Keratinocyte (primary cell): ENCODE data around the gene TBCD. TPM values are rescaled to one million over a fixed set of nuclear protein-coding genes. Genes with fewer than 3 reads are reported as not detected.

Experiments
- DNase-seq: peaks from one replicate; pipeline ENCODE4 v3.0.0-alpha.2; 2011; ENCODE audit warnings: low read depth, missing footprints, low spot score
- FAIRE-seq: peaks from 2 replicates; lab custom pipeline; 2011; peaks lifted over from hg19 to GRCh38; lab: Jason Lieb, UNC
- H2AFZ ChIP-seq: 2 replicates; pipeline ENCODE4 v1.6.0; 2012; ENCODE audit warnings: low read length, control low read depth, inconsistent platforms; ENCODE audit not compliant: control insufficient read depth
- H3K27ac ChIP-seq: 2 replicates; pipeline ENCODE4 v1.5.1; 2011; ENCODE audit warnings: low read length; ENCODE audit not compliant: control insufficient read depth, insufficient read depth
- H3K27me3 ChIP-seq: 3 replicates; pipeline ENCODE4 v1.6.0; 2011; ENCODE audit warnings: low read length; ENCODE audit not compliant: control insufficient read depth, insufficient read depth; ENCODE audit errors: extremely low read depth
- H3K36me3 ChIP-seq, 2 experiments: 2 replicates in 1 of 2; 3 replicates in 1 of 2; pipeline ENCODE4 v1.5.1; 2011; ENCODE audit warnings: low read length in 2 of 2, mild to moderate bottlenecking in 1 of 2; ENCODE audit not compliant: control insufficient read depth in 2 of 2, insufficient read depth in 2 of 2; ENCODE audit errors: extremely low read depth in 1 of 2
- H3K4me1 ChIP-seq: 3 replicates; pipeline ENCODE4 v1.5.1; 2011; ENCODE audit warnings: low read length; ENCODE audit not compliant: control insufficient read depth, insufficient read depth; ENCODE audit errors: extremely low read depth
- H3K4me2 ChIP-seq: 3 replicates; pipeline ENCODE4 v1.6.0; 2011; ENCODE audit warnings: low read depth, low read length; ENCODE audit not compliant: control insufficient read depth, insufficient read depth; ENCODE audit errors: extremely low read depth
- H3K4me3 ChIP-seq, 3 experiments: fragments of 200-600 bp in 1 of 3; sonication (generic) in 1 of 3; 2 replicates in 2 of 3; 3 replicates in 1 of 3; pipeline ENCODE4 v1.5.1; 2011 to 2016; ENCODE audit warnings: low read length in 3 of 3, mild to moderate bottlenecking in 3 of 3, control low read depth in 2 of 3, inconsistent platforms in 1 of 3, low read depth in 1 of 3, mixed read lengths in 1 of 3, mixed run types in 1 of 3, moderate library complexity in 1 of 3; ENCODE audit not compliant: control insufficient read depth in 2 of 3, insufficient read depth in 2 of 3; ENCODE audit errors: extremely low read depth in 1 of 3
- H3K79me2 ChIP-seq: 2 replicates; pipeline ENCODE4 v1.6.0; 2012; ENCODE audit warnings: low read length; ENCODE audit not compliant: control insufficient read depth, insufficient read depth
- H3K9ac ChIP-seq: 3 replicates; pipeline ENCODE4 v1.6.0; 2011; ENCODE audit warnings: low read length; ENCODE audit not compliant: control insufficient read depth, insufficient read depth; ENCODE audit errors: extremely low read depth
- H3K9me1 ChIP-seq: 3 replicates; pipeline ENCODE4 v1.6.0; 2011; ENCODE audit warnings: low read length; ENCODE audit not compliant: control insufficient read depth, insufficient read depth; ENCODE audit errors: extremely low read depth
- H3K9me3 ChIP-seq: 2 replicates; pipeline ENCODE4 v1.5.1; 2012; ENCODE audit warnings: low read depth, low read length; ENCODE audit not compliant: control insufficient read depth
- H4K20me1 ChIP-seq: 3 replicates; pipeline ENCODE4 v1.6.0; 2011; ENCODE audit warnings: low read length; ENCODE audit not compliant: control insufficient read depth, insufficient read depth; ENCODE audit errors: extremely low read depth
- CTCF ChIP-seq, 3 experiments: IDR thresholded peaks in 1 of 3; conservative IDR thresholded peaks in 1 of 3; optimal IDR thresholded peaks in 1 of 3; 2 replicates in 2 of 3; 3 replicates in 1 of 3; pipeline versions ENCODE3 to v1.5.1; 2011; ENCODE audit warnings: low read length in 3 of 3, mild to moderate bottlenecking in 3 of 3, moderate library complexity in 2 of 3, control low read depth in 1 of 3, inconsistent platforms in 1 of 3; ENCODE audit not compliant: insufficient read depth in 2 of 3; ENCODE audit errors: extremely low read depth in 1 of 3
- EZH2 ChIP-seq: IDR thresholded peaks from one replicate; pipeline ENCODE4 v1.6.1; 2012; ENCODE audit warnings: inconsistent platforms, mild to moderate bottlenecking, low read length, moderate library complexity
- dilution Hi-C: fragments of 300-500 bp; cut with MboI; formaldehyde crosslinking; loops from one replicate; pipeline ENCODE4 v1.7.0; 2020; ENCODE audit warnings: low sequenced_read_pairs; ENCODE audit not compliant: extremely low pct_ligation_motif_present
- polyA plus RNA-seq, 5 experiments: library from polyadenylated mRNA; depleted of rRNA in 3 of 5; stranded (reverse) in 3 of 5; stranded (forward) in 1 of 5; unstranded in 1 of 5; fragments of >200 nt; gene quantifications; 1 replicate in 1 of 5; 2 replicates in 3 of 5; 3 replicates in 1 of 5; pipeline versions ENCODE4 v1.2.1 to v1.2.3, GENCODE V29; 2011 to 2012; ENCODE audit warnings: missing spikeins in 2 of 5, low read depth in 1 of 5, low replicate concordance in 1 of 5

Gene TBCD
- polyA plus RNA-seq, 1 donor (not counting 4 experiments of a cell fraction or from before 2014, with no cell fraction given), result 36.2 TPM

- Histone ChIP-seq H3K9me1 (no peaks in the 10 kb centered on the region), H3K27ac (no peak overlapping the region), H3K4me1 (no peaks in the 10 kb centered on the region), H2AFZ (no peak overlapping the region), H3K4me2 (no peak overlapping the region), H3K79me2 (peaks cover 38% of the 10 kb centered on the region), H3K9ac (no peak overlapping the region), H3K36me3 (peaks cover 6 to 26% of the 10 kb centered on the region in 2 experiments), H4K20me1 (peaks cover 11% of the 10 kb centered on the region), H3K27me3 (no peaks in the 10 kb centered on the region), H3K4me3 (no peak overlapping the region), H3K9me3 (no peaks in the 10 kb centered on the region)
- FAIRE-seq (no peak), DNase-seq (no peak)
- dilution Hi-C loops, result no loop called here
- TF ChIP-seq CTCF (optimal IDR thresholded peaks at IDR 0.05 in 1 of 3, IDR thresholded peaks at IDR 0.05 in 1 of 3, conservative IDR thresholded peaks at IDR 0.05 in 1 of 3; ENCODE audit: extremely low read depth in 1 of 3, insufficient read depth in 2 of 3, low read length in 3 of 3) (no peak), EZH2 (no peak)
Measured at GRCh38 chr17:82798752-82799151, 46.9 kb downstream of the TBCD start.

GRCh38 chr17:82799591-82799990, 47.7 kb downstream of the TBCD start:
- Histone ChIP-seq H3K27me3 (no peaks in the 10 kb centered on the region), H4K20me1 (peaks cover 8% of the 10 kb centered on the region), H3K9me3 (no peaks in the 10 kb centered on the region), H3K4me1 (no peaks in the 10 kb centered on the region), H3K4me3 (no peak overlapping the region), H3K9ac (no peak overlapping the region), H3K36me3 (peaks cover 6 to 23% of the 10 kb centered on the region in 2 experiments), H2AFZ (no peak overlapping the region), H3K4me2 (no peak overlapping the region), H3K27ac (no peak overlapping the region), H3K79me2 (peaks cover 33% of the 10 kb centered on the region), H3K9me1 (no peaks in the 10 kb centered on the region)
- FAIRE-seq, result no peak
- no peak for DNase-seq
- dilution Hi-C loops, result no loop called here
- TF ChIP-seq EZH2 (no peak), CTCF (optimal IDR thresholded peaks at IDR 0.05 in 1 of 3, IDR thresholded peaks at IDR 0.05 in 1 of 3, conservative IDR thresholded peaks at IDR 0.05 in 1 of 3; ENCODE audit: extremely low read depth in 1 of 3, insufficient read depth in 2 of 3, low read length in 3 of 3) (no peak)
